Neural progenitor cell (in vitro differentiated cells): Measurements from ENCODE around the gene P2RX1. TPM values are rescaled to one million over a fixed set of nuclear protein-coding genes. Genes with fewer than 3 reads are reported as not detected.

Experiments
- DNase-seq: peaks from one replicate; pipeline ENCODE4 v3.0.0-alpha.2; 2016; ENCODE audit warnings: low spot score
- H2AFZ ChIP-seq: fragments of 200-600 bp; sonication (generic); replicated peaks from 2 replicates; pipeline ENCODE4 v1.6.1; 2016; ENCODE audit warnings: antibody characterized with exemption
- H3F3A ChIP-seq: fragments of 200-600 bp; sonication (generic); 2 replicates; pipeline ENCODE4 v1.6.1; 2016; ENCODE audit warnings: antibody characterized with exemption, low read depth
- H3K27ac ChIP-seq: fragments of 200-600 bp; sonication (generic); 2 replicates; pipeline ENCODE4 v1.5.1; 2016; ENCODE audit warnings: mild to moderate bottlenecking
- H3K27me3 ChIP-seq: fragments of 200-600 bp; sonication (generic); 2 replicates; pipeline ENCODE4 v1.6.1; 2016; ENCODE audit warnings: mild to moderate bottlenecking, moderate library complexity
- H3K36me3 ChIP-seq: fragments of 200-600 bp; sonication (generic); 2 replicates; pipeline ENCODE4 v1.5.1; 2016
- H3K4me1 ChIP-seq: fragments of 200-600 bp; sonication (generic); 2 replicates; pipeline ENCODE4 v1.6.1; 2016; ENCODE audit warnings: mixed run types
- H3K4me2 ChIP-seq: fragments of 200-600 bp; sonication (generic); 2 replicates; pipeline ENCODE4 v1.6.1; 2016
- H3K4me3 ChIP-seq: fragments of 200-600 bp; sonication (generic); 2 replicates; pipeline ENCODE4 v1.5.1; 2016
- H3K79me2 ChIP-seq: fragments of 200-600 bp; sonication (generic); 2 replicates; pipeline ENCODE4 v1.6.1; 2016; ENCODE audit warnings: low read depth
- H3K9ac ChIP-seq: fragments of 200-600 bp; sonication (generic); 2 replicates; pipeline ENCODE4 v1.6.1; 2016
- H3K9me3 ChIP-seq: fragments of 200-600 bp; sonication (generic); 2 replicates; pipeline ENCODE4 v1.5.1; 2016; ENCODE audit warnings: low read depth
- H4K20me1 ChIP-seq: fragments of 200-600 bp; sonication (generic); 2 replicates; pipeline ENCODE4 v1.6.1; 2016; ENCODE audit warnings: low read depth
- H3K27ac Mint-ChIP-seq: 3 replicates; pipeline ENCODE4 v1.8.0; 2021; ENCODE audit warnings: mixed read lengths
- H3K27me3 Mint-ChIP-seq: 2 replicates; pipeline ENCODE4 v1.8.0; 2022; ENCODE audit warnings: low read depth, mild to moderate bottlenecking, inconsistent platforms, moderate library complexity, mixed read lengths; ENCODE audit not compliant: insufficient read depth
- H3K36me3 Mint-ChIP-seq: 3 replicates; pipeline ENCODE4 v1.8.0; 2021; ENCODE audit warnings: mixed read lengths
- H3K4me1 Mint-ChIP-seq: 3 replicates; pipeline ENCODE4 v1.8.0; 2021; ENCODE audit warnings: mixed read lengths
- H3K4me3 Mint-ChIP-seq: 3 replicates; pipeline ENCODE4 v1.8.0; 2021; ENCODE audit warnings: mild to moderate bottlenecking, moderate library complexity, mixed read lengths
- H3K9me3 Mint-ChIP-seq: 3 replicates; pipeline ENCODE4 v1.8.0; 2020; ENCODE audit warnings: mixed read lengths
- EZH2 ChIP-seq: fragments of 200-600 bp; sonication (generic); IDR thresholded peaks from 2 replicates; pipeline ENCODE4 v1.6.1; 2017; ENCODE audit warnings: antibody characterized with exemption, mild to moderate bottlenecking, moderate library complexity
- EZH2phosphoT487 ChIP-seq: fragments of 200-600 bp; sonication (generic); IDR thresholded peaks from 2 replicates; pipeline ENCODE4 v1.6.1; 2017; ENCODE audit warnings: antibody characterized with exemption
- total RNA-seq: library from RNA; depleted of rRNA; stranded (reverse); fragments of >200 nt; gene quantifications from 2 replicates; pipeline ENCODE4 v1.2.3, GENCODE V29; 2015; ENCODE audit warnings: low replicate concordance
- TF ChIP-seq, protein P1 (sequence below): fragments of 200-600 bp; sonication (generic); IDR thresholded peaks from 2 replicates; pipeline ENCODE4 v1.5.1; 2017; ENCODE audit warnings: antibody characterized with exemption, mild to moderate bottlenecking

Gene P2RX1
- total RNA-seq, 1 donor from 2014 or later, result not detected

DNA sequence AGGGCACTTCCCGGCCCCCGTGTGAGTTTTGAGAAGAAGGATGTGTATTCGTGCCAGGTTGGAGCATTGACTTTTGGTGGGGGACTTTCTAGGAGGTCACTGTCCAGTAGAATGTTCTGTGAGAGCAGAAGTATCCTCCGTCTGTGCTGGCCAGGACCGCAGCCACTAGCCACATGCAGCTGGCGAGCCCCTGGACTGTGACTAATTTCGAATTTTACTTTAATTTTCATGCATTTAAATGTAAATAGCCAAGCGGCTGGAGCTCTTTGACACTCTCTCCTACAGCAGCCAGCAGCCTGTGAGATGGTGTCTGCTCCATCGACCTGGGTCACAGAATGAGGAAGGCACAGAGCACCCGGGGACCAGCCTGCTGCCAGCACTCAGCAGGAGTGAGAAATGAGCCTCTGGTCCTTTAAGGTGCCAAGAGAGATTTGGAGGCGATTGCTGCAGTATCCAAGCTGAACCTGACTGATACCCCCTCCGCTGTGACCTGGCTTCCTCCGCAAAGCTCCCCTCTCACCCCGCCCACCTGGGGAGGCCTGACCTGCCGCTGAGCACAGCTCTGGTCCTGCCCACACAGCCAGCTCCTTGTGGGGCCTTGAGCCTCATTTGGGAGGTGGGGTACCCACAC is 40.2 kb upstream of the P2RX1 start:
- Mint-ChIP-seq H3K9me3 (no peaks in the 10 kb centered on the region), H3K36me3 (no peaks in the 10 kb centered on the region), H3K4me1 (peaks cover 23% of the 10 kb centered on the region), H3K27me3 (peaks cover 28% of the 10 kb centered on the region), H3K4me3 (peak overlapping the region; percentile 2), H3K27ac (peak overlapping the region; percentile 6)
- TF ChIP-seq EZH2phosphoT487 (no peak), EZH2 (no peak)
- TF ChIP-seq, protein P1, sequence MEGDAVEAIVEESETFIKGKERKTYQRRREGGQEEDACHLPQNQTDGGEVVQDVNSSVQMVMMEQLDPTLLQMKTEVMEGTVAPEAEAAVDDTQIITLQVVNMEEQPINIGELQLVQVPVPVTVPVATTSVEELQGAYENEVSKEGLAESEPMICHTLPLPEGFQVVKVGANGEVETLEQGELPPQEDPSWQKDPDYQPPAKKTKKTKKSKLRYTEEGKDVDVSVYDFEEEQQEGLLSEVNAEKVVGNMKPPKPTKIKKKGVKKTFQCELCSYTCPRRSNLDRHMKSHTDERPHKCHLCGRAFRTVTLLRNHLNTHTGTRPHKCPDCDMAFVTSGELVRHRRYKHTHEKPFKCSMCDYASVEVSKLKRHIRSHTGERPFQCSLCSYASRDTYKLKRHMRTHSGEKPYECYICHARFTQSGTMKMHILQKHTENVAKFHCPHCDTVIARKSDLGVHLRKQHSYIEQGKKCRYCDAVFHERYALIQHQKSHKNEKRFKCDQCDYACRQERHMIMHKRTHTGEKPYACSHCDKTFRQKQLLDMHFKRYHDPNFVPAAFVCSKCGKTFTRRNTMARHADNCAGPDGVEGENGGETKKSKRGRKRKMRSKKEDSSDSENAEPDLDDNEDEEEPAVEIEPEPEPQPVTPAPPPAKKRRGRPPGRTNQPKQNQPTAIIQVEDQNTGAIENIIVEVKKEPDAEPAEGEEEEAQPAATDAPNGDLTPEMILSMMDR, result no peak
- Histone ChIP-seq H2AFZ (no peak overlapping the region), H3K27ac (no peak overlapping the region), H3F3A (peaks cover 4% of the 10 kb centered on the region), H3K79me2 (no peaks in the 10 kb centered on the region), H3K4me1 (peaks cover 6% of the 10 kb centered on the region), H4K20me1 (no peaks in the 10 kb centered on the region), H3K4me2 (no peak overlapping the region), H3K27me3 (peaks cover 15% of the 10 kb centered on the region), H3K9ac (no peak overlapping the region), H3K4me3 (no peak overlapping the region), H3K9me3 (no peaks in the 10 kb centered on the region), H3K36me3 (no peaks in the 10 kb centered on the region)
- no peak for DNase-seq

DNA sequence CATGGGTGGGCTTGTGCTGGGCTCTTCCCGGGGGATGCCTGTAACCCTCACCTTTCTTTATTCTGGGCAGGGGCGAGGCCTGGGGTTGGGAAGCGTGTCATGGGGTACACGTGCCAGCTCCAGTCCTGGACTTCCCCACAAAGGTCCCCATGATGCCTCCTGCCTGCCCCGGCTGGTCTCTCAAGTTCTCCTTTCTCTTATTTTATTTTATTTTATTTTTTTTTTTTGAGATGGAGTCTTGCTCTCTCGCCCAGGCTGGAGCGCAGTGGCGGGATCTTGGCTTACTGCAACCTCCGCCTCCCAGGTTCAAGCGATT is 39.4 kb upstream of the P2RX1 start:
- no peak overlapping the region for H3K27ac ChIP-seq
- H3F3A ChIP-seq, result peaks cover 4% of the 10 kb centered on the region
- no peak overlapping the region for H3K4me3 Mint-ChIP-seq
- no peaks in the 10 kb centered on the region for H3K79me2 ChIP-seq
- H3K4me3 ChIP-seq, result no peak overlapping the region
- no peak overlapping the region for H3K4me2 ChIP-seq
- no peaks in the 10 kb centered on the region for H4K20me1 ChIP-seq
- H3K4me1 ChIP-seq, result peaks cover 6% of the 10 kb centered on the region
- TF ChIP-seq EZH2, result no peak
- TF ChIP-seq, protein P1, result no peak
- TF ChIP-seq EZH2phosphoT487, result no peak
- H3K4me1 Mint-ChIP-seq, result peaks cover 20% of the 10 kb centered on the region
- peaks cover 7% of the 10 kb centered on the region for H3K27me3 ChIP-seq
- H3K27ac Mint-ChIP-seq, result no peak overlapping the region
- no peaks in the 10 kb centered on the region for H3K9me3 Mint-ChIP-seq
- H3K9me3 ChIP-seq, result no peaks in the 10 kb centered on the region
- H3K36me3 Mint-ChIP-seq, result no peaks in the 10 kb centered on the region
- H3K9ac ChIP-seq, result no peak overlapping the region
- peaks cover 22% of the 10 kb centered on the region for H3K27me3 Mint-ChIP-seq
- no peak overlapping the region for H2AFZ ChIP-seq
- DNase-seq, result no peak
- no peaks in the 10 kb centered on the region for H3K36me3 ChIP-seq

DNA sequence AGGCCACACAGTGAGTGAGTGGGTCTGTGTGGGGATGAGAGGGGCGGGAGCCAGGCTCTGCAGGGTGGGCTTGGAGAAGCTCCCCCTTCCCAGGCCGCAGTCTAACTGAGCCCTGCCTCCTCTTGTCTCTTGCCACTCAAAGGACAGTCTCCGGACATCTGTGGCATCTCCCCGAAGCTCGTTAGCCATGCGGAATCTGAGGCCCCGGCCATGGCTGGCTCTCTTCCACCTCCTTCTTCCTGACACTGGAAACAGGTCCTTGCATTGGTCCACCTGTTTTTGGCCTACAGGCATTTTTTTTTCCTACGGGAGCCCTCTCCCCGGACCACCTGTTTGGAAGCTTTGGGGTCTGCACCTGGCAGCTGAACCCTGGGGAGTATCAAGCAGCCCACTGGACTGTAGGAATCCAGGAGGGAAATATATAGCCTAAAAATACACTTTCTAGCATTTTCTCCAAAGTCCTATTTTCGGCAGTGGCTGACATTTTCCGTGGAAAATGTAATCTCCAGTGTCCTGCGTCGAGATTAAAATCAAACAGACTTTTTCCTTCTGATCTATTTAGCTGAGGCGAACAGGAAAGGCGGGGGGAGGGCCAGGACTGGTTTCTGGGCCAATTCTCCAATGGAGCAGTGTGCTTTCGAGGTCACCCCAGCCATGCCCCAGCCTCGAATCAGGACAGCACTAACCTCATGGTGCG is 38.9 kb upstream of the P2RX1 start:
- Mint-ChIP-seq H3K27ac (no peak overlapping the region), H3K9me3 (no peaks in the 10 kb centered on the region), H3K36me3 (no peaks in the 10 kb centered on the region), H3K4me1 (peaks cover 17% of the 10 kb centered on the region), H3K4me3 (no peak overlapping the region), H3K27me3 (peaks cover 18% of the 10 kb centered on the region)
- H3F3A ChIP-seq, result peaks cover 4% of the 10 kb centered on the region
- TF ChIP-seq, protein P1, result no peak
- TF ChIP-seq EZH2, result no peak
- no peak for TF ChIP-seq EZH2phosphoT487
- no peak overlapping the region for H3K27ac ChIP-seq
- H3K9ac ChIP-seq, result no peak overlapping the region
- H3K79me2 ChIP-seq, result no peaks in the 10 kb centered on the region
- H3K4me1 ChIP-seq, result peaks cover 6% of the 10 kb centered on the region
- H3K36me3 ChIP-seq, result no peaks in the 10 kb centered on the region
- H3K4me3 ChIP-seq, result no peak overlapping the region
- H3K9me3 ChIP-seq, result no peaks in the 10 kb centered on the region
- DNase-seq, result peak; percentile 57
- no peak overlapping the region for H3K4me2 ChIP-seq
- H3K27me3 ChIP-seq, result peaks cover 2% of the 10 kb centered on the region
- H4K20me1 ChIP-seq, result no peaks in the 10 kb centered on the region
- peak overlapping the region; percentile 3 for H2AFZ ChIP-seq
